Pons (tissue), 1 donor: ENCODE results near the gene MGAT4B.
"Not testable (repeated sequence)": the region's sequence is repeated elsewhere in the genome, so short reads cannot be mapped to it uniquely, and the experiment has no call there.

Experiments
- DNase-seq: peaks from one replicate; pipeline ENCODE4 v3.0.0-alpha.2; 2016; ENCODE audit warnings: low spot score

Gene MGAT4B

DNA sequence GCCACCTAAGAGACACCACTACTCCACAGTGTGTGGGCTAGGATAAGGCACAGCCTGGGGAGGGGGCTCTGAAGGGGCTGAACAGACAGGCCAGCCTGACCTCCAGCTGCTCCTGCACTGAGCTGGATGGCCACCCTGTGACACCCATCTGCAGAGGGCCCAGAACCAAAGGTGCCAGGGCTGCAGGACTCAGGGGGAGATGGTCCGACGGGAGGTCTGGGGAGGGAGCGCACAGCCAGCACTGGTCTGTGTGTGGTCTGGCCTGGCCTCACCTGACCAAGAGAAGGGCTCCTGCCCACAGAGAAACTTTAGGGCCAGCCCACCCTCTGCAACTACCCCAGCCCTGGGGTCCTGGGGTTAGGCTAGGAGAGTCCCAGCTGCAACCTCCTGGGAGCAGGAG is 12.1 kb downstream of the MGAT4B start:
- DNase-seq, result no peak

DNA sequence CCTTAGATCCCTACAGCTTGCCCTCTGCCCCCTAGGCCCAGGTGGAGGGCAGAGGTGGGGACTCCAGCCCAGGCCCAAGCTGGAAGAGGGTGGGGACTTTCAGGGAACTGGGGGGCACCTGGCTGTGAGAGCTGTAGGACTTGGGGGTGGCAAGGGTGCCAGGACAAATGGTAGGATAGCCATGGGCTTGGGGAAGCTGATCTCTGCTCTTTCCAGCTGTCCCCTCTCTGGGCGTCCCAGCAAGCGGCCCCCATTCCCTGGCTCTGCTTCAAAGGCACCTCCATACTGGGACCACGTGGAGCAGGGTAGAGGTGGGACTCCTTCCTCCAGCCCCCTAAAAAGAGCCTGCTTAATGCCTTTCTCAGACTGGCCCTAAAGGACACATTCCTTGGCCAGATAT is 12.5 kb downstream of the MGAT4B start:
- no peak for DNase-seq

DNA sequence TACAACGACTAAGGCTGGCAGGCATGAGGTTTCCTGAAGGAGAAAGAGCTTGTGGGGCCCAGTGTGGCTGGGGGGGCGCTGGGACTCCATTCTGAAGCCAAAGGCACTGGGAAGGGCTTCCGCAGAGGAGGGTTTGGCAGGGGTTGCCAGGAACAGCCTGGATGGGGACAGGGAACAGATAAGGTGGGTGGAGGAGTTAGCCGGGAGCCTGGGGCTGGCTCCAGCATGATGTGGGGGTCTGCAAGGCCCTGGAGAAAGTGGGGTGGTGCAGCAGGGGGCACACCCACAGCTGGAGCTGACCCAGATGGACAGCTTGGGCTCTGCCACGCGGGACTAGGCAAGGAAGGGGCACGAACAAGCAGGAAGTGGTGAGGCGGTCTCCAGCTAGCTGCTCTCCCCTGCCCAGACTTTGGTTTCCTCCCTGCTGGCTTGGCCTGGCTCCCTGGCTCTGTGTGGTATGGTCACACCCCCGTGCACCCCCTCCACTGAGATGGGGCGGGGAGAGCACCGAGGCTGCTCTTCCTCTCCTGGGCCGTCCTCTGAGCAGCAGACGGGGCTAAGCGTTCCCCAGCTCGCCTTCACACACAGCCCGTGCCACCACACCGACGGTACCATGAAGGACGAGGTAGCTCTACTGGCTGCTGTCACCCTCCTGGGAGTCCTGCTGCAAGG is 13.1 kb downstream of the MGAT4B start, which contains the start of gene LTC4S:
TSS of gene LTC4S (plus strand) at position 519 of the 672 bp plus-strand sequence. CDS start at position 614, 95 bp downstream.
- peak; percentile 76 for DNase-seq

DNA sequence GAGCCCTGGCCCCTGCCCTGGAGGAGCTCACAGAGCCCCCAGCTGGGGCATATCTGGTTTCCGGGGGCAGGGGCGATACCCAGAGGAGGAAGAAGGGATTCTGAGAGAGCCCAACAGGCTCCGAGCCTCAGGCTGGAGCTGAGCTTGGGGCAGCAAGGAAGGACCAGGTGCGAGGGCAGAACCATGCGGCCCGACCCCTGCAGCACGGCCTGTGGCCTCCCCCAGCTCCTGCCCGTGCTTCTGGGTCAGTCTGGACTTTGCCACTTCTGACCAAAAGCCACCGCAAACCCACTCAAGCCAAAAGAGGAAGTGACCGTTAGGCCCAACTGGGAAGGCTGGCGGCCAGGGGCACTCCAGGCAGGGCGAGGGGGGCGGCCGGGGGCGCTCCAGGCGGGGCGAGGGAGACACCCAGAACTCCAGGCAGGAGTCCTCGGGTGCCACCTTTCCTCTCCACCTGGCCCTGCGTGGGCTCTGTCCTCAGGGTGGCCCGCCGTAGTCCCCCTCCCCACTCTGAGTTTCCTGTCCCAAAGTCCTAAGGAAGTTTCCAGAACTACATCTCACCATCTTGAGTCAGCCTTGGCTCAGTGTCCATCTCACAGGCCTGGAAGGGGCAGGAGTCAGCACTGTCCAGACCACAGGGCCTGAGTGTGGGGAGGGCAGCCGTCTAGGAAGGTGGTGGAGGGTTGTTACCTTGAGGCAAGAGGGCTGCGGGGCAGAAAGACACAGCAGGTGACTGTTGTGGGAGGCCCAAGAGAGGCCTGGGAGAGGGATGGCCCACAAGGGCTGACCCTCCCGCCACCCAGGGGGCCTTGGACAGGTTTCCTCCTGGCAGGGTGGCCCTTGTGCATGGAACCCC is 13.8 kb downstream of the MGAT4B start:
- DNase-seq, result no peak

DNA sequence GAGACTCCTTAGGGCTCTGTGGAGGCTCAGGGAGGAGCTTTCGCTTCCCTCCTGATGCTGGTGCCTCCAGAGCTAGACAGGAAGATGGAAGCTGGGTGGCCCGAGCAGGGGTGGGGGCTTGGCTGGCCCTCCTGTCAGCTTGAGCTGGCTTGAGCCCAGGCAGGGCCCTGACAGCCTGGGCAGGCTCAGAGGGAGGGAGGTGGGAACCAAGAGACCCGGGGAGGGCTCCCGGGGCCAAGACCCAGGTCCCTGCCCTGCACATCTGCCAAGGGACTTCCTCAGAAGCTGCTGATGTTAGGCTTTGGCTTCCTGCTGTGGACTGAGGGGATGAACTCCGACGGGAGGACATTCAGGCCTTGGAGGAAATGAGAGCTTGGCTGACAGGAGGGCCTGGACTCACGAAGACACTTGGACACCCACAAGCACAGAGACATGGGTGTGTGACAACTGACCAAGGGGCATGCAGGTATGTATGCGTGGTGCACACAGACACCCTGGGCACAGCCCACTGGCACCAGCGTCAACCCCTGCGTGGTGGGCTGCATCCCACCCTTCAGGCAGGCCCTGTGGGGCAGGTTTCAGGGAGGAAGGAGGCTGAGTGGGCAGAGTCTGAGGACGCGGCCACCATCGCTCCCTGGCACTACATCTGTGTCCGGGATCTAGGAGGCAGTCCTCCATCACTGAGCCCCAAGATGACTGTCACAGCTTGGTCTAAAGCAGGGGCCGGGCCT is 14.6 kb downstream of the MGAT4B start:
- DNase-seq, result no peak

DNA sequence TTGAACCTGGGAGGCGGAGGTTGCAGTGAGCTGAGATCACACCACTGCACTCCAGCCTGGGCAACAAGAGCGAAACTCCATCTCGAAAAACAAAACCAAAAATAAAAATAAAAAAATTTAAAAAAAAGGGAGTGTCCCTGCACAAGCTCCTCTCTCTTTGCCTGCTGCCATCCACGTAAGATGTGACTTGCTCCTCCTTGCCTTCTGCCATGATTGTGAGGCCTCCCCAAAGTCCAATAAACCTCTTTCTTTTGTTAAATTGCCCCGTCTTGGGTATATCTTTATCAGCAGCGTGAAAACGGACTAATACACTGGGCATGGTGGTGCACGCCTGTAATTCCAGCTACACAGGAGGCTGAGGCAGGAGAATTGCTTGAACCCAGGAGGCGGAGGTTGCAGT is 17.4 kb downstream of the MGAT4B start:
- DNase-seq, result not testable (repeated sequence)

DNA sequence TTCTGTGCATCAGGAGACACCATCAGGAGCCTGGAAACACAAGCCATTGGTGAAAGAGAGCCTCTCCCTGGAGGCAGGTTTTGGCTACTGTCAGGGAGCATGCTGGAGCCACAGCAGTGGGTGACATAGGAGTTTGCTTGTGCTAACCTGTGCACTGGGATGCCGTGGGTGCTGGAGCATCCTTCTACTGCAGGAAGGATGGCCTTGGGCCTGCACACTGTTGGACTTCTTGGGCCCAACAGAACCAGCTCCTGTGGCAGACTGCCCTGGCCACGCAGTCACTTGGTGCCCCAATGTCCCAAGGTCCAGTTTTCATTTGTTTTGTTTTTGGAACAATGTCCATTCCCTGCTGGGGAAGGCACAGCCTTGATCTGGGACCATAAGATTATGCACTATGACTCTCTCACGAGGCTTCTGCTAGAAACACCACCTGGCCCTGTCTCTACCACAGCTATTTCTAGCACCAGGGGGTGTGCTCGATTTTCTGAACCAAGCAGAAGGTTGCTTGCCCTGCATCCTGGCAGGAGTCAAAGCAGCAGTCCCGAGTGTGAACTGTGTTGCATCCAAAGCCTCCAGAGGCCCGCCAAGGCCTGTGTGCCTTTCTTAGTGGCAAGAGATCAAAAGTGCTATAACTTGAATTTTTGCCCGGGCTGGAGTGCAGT is 18.3 kb downstream of the MGAT4B start:
- DNase-seq, result no peak

DNA sequence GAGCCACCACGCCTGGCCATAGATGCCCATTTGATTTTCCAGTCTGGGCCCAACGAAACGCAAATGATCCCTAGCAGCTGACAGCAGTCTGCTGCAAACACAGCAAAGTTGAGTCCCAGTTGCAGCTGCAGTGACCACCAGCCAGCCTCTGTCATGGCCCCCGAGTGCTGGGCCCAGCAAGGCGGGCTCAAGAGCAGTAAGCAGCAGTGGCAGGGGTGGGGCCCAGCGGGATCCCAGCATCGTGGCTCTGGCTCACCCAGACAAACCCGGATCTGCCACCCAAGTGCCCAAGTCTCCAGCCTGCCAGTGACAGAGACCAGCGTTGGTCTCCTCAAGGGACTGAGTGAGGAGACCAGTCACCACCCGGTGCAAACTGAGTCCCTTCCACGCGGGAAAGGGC is 19.8 kb downstream of the MGAT4B start:
- no peak for DNase-seq

DNA sequence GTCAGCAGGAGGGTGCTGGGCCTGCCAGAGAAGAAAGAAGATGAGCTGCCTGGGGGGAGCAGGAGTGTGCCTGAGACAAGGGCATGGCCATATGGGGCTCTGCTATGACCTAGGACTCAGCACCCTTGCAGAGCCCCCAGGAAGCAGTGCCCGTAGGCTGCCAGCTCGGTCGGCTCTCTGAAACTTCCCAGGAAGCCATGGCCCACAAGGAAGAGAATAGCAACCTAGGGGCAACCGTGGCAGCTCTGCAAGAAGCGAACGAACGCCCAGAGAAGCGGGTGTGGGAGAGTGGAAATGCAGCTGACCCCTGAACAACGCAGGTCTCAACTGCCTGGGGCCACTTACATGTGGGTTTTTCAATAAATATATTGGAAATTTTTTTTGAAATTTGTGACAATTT is 23.5 kb downstream of the MGAT4B start:
- DNase-seq, result no peak

DNA sequence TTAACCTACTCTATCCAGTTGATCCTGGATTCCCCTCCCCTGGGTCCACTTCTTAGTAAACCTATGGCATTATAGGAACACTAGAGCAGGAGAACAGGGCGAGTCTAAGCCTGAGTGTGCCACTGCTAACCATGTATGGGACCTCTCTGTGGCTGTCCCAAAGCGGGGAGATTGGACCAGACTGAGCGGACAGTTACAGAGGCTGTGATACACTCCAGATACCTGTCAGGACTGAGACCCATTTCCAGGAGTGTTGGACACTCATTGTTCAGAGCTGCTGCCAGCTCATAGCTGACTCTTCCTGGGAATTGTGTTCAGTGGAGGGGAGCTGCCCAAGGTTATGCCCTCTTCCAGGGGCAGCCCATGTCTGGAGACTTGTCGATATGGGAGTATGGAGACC is 24.8 kb downstream of the MGAT4B start:
- DNase-seq, result no peak

DNA sequence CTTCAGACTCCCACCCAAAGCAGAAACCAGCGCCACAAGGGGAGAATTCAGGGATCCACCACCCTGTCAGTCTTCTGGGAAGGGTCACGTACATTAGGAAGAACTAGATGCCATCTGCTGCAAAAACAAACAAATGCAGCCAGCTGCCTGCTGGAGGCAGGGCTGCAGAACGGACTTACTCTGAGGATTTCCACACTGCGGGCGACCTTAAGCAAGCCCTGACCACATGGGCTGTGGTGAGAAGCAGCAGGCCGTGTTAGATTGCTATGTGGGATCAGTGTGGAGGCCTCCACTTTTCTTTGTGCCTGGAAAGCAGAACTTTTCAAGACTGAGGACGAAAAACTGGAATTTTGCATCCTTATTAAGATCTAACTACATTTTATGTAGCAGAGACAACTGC is 26.3 kb downstream of the MGAT4B start:
- no peak for DNase-seq

DNA sequence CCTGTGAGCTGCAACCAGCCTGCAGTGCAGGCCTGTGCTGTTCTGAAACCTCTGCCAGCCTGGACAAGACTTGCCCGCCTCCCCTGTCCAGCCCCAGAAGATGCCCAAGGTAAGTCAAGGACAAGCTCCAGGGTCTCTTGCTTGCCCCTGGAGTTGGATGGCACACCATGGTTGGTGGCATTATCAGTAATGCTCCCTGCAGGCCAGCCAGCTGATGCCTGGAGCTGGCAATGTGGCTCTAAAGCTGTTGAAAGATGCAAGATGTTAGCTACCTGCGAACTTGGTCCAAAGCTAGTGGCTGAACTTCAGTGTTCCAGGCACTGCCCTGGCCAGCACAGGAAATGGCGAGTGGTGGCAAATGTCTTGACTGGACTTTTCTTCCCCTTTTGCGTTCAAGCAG is 26.8 kb downstream of the MGAT4B start:
- DNase-seq, result no peak

DNA sequence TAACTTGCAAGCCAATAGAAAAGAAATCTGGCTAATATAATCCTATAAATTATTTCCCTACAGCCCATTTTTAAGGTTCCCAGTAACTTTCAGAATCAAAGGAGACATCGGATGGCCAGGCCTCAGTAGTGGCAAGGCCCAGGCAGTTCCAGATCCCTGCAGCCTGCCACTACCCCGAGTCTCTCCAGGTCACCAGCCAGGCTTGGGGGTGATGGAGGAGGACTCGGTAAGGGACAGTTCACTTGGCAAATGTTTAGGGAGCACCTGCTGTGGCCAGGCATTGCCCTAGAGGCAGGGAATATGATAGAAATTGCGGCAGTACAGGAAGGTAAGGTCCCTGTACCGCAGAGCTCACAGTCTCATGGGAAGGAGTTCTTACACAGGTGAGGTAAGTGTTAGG is 28.1 kb downstream of the MGAT4B start:
- DNase-seq, result no peak

DNA sequence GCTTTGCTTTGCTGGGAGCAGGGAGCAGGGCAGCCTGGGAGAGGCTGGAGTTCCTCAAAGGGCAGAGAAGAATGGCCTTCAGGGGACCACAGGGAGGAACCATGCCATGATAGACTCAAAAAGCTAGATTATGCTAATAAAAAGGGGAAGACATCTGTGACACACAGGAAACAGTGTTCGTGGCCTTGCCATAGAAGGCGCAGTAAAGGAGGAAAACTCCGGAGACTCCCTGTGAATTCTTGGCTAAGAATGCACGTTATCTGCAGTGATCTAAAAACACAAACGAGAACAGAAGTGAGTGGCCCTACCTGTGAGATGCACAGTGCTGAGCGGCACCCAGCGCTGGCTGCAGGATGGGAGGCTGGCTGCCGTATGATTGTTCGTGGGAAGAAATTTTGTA is 28.8 kb downstream of the MGAT4B start:
- no peak for DNase-seq

DNA sequence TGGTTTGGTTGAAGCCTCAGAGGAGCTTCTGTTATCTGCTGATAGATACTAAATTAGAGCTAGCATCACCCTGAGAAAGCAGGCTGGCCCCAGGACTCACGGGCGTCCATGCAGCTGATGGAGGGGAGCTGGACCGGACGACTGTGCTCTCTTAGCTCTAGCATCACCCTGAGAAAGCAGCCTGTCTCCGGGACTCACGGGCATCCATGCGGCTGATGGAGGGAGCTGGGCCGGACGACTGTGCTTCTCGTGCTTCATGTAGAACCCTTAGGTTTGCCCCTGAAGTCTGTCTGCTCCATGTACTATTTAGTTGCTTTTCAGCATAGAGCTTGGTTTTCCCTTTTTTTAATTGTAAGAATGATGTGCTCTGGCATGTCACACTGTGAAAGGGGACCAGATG is 29.2 kb downstream of the MGAT4B start:
- DNase-seq, result no peak

DNA sequence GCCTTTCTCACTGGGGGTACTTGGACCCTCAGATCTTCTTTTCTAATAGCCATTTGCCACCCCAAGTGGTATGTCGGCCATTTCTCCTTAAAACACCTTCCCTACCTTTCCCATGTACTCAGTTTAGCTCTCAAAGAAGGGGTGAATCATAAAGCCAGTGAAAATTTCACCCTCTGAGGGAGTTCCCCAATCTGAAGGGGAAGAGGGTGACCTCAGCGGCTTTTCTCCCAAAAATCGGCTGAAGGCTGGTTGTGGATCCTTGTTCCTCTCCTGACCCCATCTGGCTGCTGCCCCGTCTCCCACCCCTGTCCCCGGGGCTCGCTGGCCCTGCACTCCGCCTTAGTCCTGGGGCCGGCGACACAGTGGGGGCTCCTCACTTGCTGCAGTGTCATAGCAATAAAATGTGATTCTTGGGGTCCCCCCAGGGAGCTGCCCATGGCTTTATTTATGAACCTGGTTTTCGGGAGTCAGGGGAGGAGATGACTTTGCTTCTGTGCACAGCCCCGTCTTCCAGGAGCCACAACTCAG is 30.2 kb downstream of the MGAT4B start:
- no peak for DNase-seq

DNA sequence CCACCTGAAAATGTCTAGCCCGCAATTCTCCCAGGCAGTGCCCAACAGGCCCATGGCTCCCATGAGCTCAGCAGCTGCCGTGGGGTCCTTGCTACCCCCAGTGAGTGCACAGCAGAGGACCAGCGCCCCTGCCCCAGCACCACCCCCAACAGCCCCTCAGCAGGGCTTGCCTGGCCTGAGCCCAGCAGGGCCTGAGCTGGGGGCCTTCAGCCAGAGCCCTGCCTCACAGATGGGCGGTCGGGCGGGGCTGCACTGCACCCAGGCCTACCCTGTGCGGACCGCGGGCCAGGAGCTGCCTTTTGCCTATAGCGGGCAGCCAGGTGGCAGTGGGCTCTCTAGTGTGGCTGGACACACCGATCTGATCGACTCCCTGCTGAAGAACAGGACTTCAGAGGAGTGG is 32.2 kb downstream of the MGAT4B start:
- no peak for DNase-seq

DNA sequence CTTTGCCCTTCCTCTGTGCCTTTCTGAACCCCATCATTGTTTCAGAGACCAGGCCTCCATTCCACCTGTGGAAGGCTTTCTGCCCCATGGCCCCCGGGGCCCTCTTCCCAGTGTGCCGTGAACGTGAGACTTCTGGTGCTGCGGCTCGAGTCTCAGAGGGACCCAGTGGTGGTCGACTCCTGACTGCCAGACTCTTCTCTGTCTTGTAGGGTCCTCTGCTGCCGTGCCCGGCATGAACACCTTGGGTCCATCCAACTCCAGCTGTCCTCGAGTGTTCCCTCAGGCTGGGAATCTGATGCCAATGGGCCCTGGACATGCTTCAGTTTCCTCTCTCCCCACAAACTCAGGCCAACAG is 33.0 kb downstream of the MGAT4B start:
- DNase-seq, result no peak

DNA sequence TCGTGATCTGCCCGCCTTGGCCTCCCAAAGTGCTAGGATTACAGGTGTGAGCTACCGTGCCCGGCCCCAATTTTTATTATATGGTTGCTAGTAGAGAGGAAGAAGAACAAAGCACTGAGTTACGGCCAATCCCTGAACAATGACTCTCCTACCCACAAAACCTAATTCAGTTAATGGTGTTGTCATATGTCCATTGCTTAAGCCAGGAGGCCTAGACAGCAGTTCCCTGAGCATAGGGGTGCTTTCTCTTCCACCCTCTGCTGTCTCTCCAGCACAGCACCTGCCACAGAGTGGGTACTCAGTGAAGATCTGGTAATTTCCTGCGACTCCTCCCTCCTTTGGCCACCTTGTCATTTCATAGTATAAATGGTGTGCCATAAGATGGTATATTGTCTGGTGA is 34.3 kb downstream of the MGAT4B start:
- DNase-seq, result no peak

DNA sequence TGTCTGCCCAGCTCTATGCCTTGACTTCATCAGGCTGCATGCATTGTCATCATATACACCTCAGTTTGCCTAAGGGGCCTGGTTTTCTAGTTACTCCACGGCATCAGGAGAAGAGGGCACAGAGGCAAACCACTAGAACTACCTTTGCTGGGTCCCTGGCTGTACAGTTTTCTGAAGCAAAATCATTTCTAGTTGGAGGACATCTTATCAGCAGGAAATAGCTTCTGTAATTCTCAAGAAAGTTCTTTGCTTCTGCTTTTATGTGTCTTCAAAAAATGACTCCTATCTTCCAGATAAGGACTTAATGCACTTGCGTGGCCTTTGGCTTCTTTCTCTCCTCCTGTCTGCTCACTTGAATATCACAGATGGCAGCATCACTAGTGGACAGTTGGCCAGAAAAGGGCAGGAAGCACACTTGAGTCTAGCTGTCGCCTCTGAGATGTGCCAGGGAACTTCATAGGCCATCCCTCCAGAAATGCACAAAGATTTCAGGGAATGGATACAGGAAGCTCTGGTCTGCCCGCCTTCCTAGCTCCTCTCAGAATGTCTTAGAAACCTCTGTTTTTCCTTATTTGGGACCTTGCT is 35.3 kb downstream of the MGAT4B start:
- no peak for DNase-seq

DNA sequence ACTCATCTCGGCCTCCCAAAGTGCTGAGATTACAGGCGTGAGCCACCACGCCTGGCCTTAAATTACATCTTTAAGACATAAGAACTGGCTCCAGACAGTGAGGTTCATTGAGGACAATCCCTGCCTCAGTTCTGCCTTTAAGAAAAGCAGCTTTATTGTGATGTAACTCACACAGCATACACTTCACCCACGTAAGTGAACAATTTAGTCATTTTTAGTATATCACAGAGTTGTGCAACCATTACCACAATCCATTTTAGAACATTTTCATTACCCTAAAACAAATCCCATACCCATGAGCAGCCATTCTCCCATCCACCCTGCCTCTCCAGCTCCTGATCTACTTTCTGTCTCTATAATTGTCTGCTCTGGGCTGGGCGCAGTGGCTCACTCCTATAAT is 36.9 kb downstream of the MGAT4B start:
- DNase-seq, result no peak

DNA sequence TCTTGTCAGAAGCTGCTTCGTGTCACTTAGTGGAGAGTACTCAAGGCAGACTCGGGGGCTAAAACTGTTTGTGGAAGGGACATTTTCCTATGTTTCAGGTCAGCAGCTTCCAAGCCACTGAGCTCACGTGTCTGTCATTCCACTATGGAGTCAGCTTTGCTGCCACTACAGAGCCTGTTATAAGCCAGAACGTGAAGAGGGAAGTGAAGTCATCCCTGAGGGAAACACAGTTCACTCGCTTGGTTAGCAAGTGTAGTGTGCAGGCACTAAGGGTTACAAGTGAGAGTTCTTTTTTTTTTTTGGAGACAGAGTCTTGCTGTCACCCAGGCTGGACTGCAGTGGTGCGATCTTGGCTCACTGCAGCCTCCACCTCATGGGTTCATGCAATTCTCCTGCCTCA is 37.4 kb downstream of the MGAT4B start:
- no peak for DNase-seq
